ENCODE data around the gene GGT7.

The GGT7 gene

GRCh38 chr20:34859367-34859766 lies 13.3 kb downstream of the GGT7 start:
- H2AFZ ChIP-seq (ENCODE audit: low read length) = no peak overlapping the region
- no peaks in the 10 kb centered on the region for H3K27me3 ChIP-seq (replicated peaks; ENCODE audit: insufficient read depth, low read length)
- H3K9me2 ChIP-seq (replicated peaks; ENCODE audit: insufficient read depth, low read length) = no peaks in the 10 kb centered on the region
- H3K27ac ChIP-seq (ENCODE audit: low read length) = no peak overlapping the region
- H3K4me2 ChIP-seq (ENCODE audit: low read depth, low read length) = no peak overlapping the region
- H3K79me2 ChIP-seq (ENCODE audit: low read length) = no peaks in the 10 kb centered on the region
- H3K36me3 ChIP-seq (replicated peaks; ENCODE audit: insufficient read depth, low read length) = no peaks in the 10 kb centered on the region
- no peaks in the 10 kb centered on the region for H3F3A ChIP-seq (ENCODE audit: insufficient read depth, low read length)
- H3K9me3 ChIP-seq (replicated peaks; ENCODE audit: insufficient read depth, low read length) = no peaks in the 10 kb centered on the region
- DNase-seq = no peak
- no peaks in the 10 kb centered on the region for H3K4me1 ChIP-seq (ENCODE audit: low read length)
- H4K20me1 ChIP-seq (ENCODE audit: insufficient read depth, low read length) = no peaks in the 10 kb centered on the region
- no peak overlapping the region for H3K9ac ChIP-seq (ENCODE audit: low read length)
- no peak overlapping the region for H3K4me3 ChIP-seq (ENCODE audit: low read length)
- no peak for TF ChIP-seq EZH2 (optimal IDR thresholded peaks at IDR 0.05; ENCODE audit: low read depth, low read length)
- no peak for TF ChIP-seq EZH2phosphoT487 (IDR thresholded peaks at IDR 0.05; ENCODE audit: low read length)
- TF ChIP-seq, protein P1, sequence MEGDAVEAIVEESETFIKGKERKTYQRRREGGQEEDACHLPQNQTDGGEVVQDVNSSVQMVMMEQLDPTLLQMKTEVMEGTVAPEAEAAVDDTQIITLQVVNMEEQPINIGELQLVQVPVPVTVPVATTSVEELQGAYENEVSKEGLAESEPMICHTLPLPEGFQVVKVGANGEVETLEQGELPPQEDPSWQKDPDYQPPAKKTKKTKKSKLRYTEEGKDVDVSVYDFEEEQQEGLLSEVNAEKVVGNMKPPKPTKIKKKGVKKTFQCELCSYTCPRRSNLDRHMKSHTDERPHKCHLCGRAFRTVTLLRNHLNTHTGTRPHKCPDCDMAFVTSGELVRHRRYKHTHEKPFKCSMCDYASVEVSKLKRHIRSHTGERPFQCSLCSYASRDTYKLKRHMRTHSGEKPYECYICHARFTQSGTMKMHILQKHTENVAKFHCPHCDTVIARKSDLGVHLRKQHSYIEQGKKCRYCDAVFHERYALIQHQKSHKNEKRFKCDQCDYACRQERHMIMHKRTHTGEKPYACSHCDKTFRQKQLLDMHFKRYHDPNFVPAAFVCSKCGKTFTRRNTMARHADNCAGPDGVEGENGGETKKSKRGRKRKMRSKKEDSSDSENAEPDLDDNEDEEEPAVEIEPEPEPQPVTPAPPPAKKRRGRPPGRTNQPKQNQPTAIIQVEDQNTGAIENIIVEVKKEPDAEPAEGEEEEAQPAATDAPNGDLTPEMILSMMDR (IDR thresholded peaks at IDR 0.05; ENCODE audit: low read length) = no peak

GRCh38 chr20:34852298-34852697 lies 20.4 kb downstream of the GGT7 start:
- no peak for DNase-seq
- no peaks in the 10 kb centered on the region for H3K9me2 ChIP-seq (replicated peaks; ENCODE audit: insufficient read depth, low read length)
- H3K9ac ChIP-seq (ENCODE audit: low read length) = no peak overlapping the region
- no peak overlapping the region for H3K27ac ChIP-seq (ENCODE audit: low read length)
- H3K36me3 ChIP-seq (replicated peaks; ENCODE audit: insufficient read depth, low read length) = no peaks in the 10 kb centered on the region
- no peaks in the 10 kb centered on the region for H3K4me1 ChIP-seq (ENCODE audit: low read length)
- H3K27me3 ChIP-seq (replicated peaks; ENCODE audit: insufficient read depth, low read length) = no peaks in the 10 kb centered on the region
- H3K4me2 ChIP-seq (ENCODE audit: low read depth, low read length) = no peak overlapping the region
- no peak overlapping the region for H2AFZ ChIP-seq (ENCODE audit: low read length)
- no peaks in the 10 kb centered on the region for H3F3A ChIP-seq (ENCODE audit: insufficient read depth, low read length)
- TF ChIP-seq EZH2 (optimal IDR thresholded peaks at IDR 0.05; ENCODE audit: low read depth, low read length) (no peak), EZH2phosphoT487 (IDR thresholded peaks at IDR 0.05; ENCODE audit: low read length) (no peak)
- TF ChIP-seq, protein P1 (IDR thresholded peaks at IDR 0.05; ENCODE audit: low read length) = no peak
- H3K79me2 ChIP-seq (ENCODE audit: low read length) = no peaks in the 10 kb centered on the region
- no peaks in the 10 kb centered on the region for H4K20me1 ChIP-seq (ENCODE audit: insufficient read depth, low read length)
- no peaks in the 10 kb centered on the region for H3K9me3 ChIP-seq (replicated peaks; ENCODE audit: insufficient read depth, low read length)
- H3K4me3 ChIP-seq (ENCODE audit: low read length) = no peak overlapping the region

- Histone ChIP-seq H3K4me1 (ENCODE audit: low read length) (no peaks in the 10 kb centered on the region), H3K79me2 (ENCODE audit: low read length) (no peaks in the 10 kb centered on the region)
Measured at GRCh38 chr20:34850969-34851368, 21.7 kb downstream of the GGT7 start.

More at GRCh38 chr20:34850969-34851368, 21.7 kb downstream of the GGT7 start:
- Histone ChIP-seq H3K27ac (ENCODE audit: low read length) (no peak overlapping the region), H3K4me2 (ENCODE audit: low read depth, low read length) (no peak overlapping the region), H3K27me3 (replicated peaks; ENCODE audit: insufficient read depth, low read length) (no peaks in the 10 kb centered on the region), H4K20me1 (ENCODE audit: insufficient read depth, low read length) (no peaks in the 10 kb centered on the region), H3K4me3 (ENCODE audit: low read length) (no peak overlapping the region), H3K36me3 (replicated peaks; ENCODE audit: insufficient read depth, low read length) (no peaks in the 10 kb centered on the region), H3K9ac (ENCODE audit: low read length) (no peak overlapping the region), H2AFZ (ENCODE audit: low read length) (no peak overlapping the region), H3F3A (ENCODE audit: insufficient read depth, low read length) (no peaks in the 10 kb centered on the region), H3K9me3 (replicated peaks; ENCODE audit: insufficient read depth, low read length) (no peaks in the 10 kb centered on the region), H3K9me2 (replicated peaks; ENCODE audit: insufficient read depth, low read length) (no peaks in the 10 kb centered on the region)
- DNase-seq = no peak
- TF ChIP-seq EZH2 (optimal IDR thresholded peaks at IDR 0.05; ENCODE audit: low read depth, low read length) = no peak
- TF ChIP-seq EZH2phosphoT487 (IDR thresholded peaks at IDR 0.05; ENCODE audit: low read length) = no peak
- TF ChIP-seq, protein P1 (IDR thresholded peaks at IDR 0.05; ENCODE audit: low read length) = no peak
